GM19438 (cell line): Measurements from ENCODE around the gene KLC1.
"Not testable (repeated sequence)": the region's sequence is repeated elsewhere in the genome, so short reads cannot be mapped to it uniquely, and the experiment has no call there.

Experiments used
- ATAC-seq: cut with Tn5 transposase; IDR thresholded peaks from one replicate; pipeline ENCODE4 v1.9.1; 2021; ENCODE audit warnings: low read depth; ENCODE audit not compliant: unreplicated experiment

The KLC1 gene

GRCh38 chr14:103628684-103629502 lies at the start of gene KLC1:
Gene KLC1, plus strand, starts transcription at chr14:103629211. Its CDS starts 25,354 bp downstream, at chr14:103654565.
- peak; percentile 51 for ATAC-seq

GRCh38 chr14:103581206-103581605 lies 47.8 kb upstream of the KLC1 start:
- no peak for ATAC-seq

- no peak for ATAC-seq
Measured at GRCh38 chr14:103581954-103582703, 46.9 kb upstream of the KLC1 start.

GRCh38 chr14:103584326-103584915 lies 44.6 kb upstream of the KLC1 start:
- ATAC-seq: no peak

- peak; percentile 97 for ATAC-seq
Measured at GRCh38 chr14:103593577-103593976, 35.4 kb upstream of the KLC1 start.

- no peak for ATAC-seq
Measured at GRCh38 chr14:103594265-103594664, 34.7 kb upstream of the KLC1 start.

GRCh38 chr14:103597623-103598377 lies 31.2 kb upstream of the KLC1 start:
- ATAC-seq: no peak

GRCh38 chr14:103600503-103600902 lies 28.5 kb upstream of the KLC1 start:
- no peak for ATAC-seq

- ATAC-seq: no peak
Measured at GRCh38 chr14:103604620-103605019, 24.4 kb upstream of the KLC1 start.

GRCh38 chr14:103606963-103607668 lies 21.9 kb upstream of the KLC1 start:
- peak; percentile 74 for ATAC-seq

GRCh38 chr14:103607822-103608221 lies 21.2 kb upstream of the KLC1 start:
- ATAC-seq: no peak

GRCh38 chr14:103609081-103609480 lies 19.9 kb upstream of the KLC1 start:
- ATAC-seq: not testable (repeated sequence)

- ATAC-seq: no peak
Measured at GRCh38 chr14:103611215-103611614, 17.8 kb upstream of the KLC1 start.

- no peak for ATAC-seq
Measured at GRCh38 chr14:103613517-103613916, 15.5 kb upstream of the KLC1 start.

GRCh38 chr14:103616635-103617300 lies 12.2 kb upstream of the KLC1 start:
- ATAC-seq: no peak

- no peak for ATAC-seq
Measured at GRCh38 chr14:103619057-103619456, 10.0 kb upstream of the KLC1 start.

- no peak for ATAC-seq
Measured at GRCh38 chr14:103621860-103622259, 7.2 kb upstream of the KLC1 start.

GRCh38 chr14:103623308-103623707 lies 5.7 kb upstream of the KLC1 start:
- no peak for ATAC-seq

GRCh38 chr14:103623883-103624482 lies 5.0 kb upstream of the KLC1 start:
- ATAC-seq: no peak
